ENCODE measurements around the gene JAK2.

The JAK2 gene

GRCh38 chr9:5110867-5111681, 126.0 kb downstream of the JAK2 start:
- no peaks in the 10 kb centered on the region for H3K27me3 ChIP-seq (ENCODE audit: insufficient read depth, insufficient read length)
- no peak overlapping the region for H3K4me3 ChIP-seq (ENCODE audit: insufficient read length, low read depth)
- TF ChIP-seq ZNF274 (IDR thresholded peaks at IDR 0.05; ENCODE audit: low read depth, low read length) (no peak), YY1 (IDR thresholded peaks at IDR 0.05; ENCODE audit: insufficient read depth, insufficient read length) (no peak), SUZ12 (IDR thresholded peaks at IDR 0.05; ENCODE audit: extremely low read depth, insufficient read depth, insufficient read length) (no peak)
- no peaks in the 10 kb centered on the region for H3K4me1 ChIP-seq (ENCODE audit: insufficient read depth, insufficient read length)
- H3K9ac ChIP-seq (ENCODE audit: insufficient read length, low read depth): no peak overlapping the region
- H3K9me3 ChIP-seq (ENCODE audit: insufficient read depth, low read length): no peaks in the 10 kb centered on the region
- H3K36me3 ChIP-seq (ENCODE audit: insufficient read depth, insufficient read length, low read length): peaks cover 27% of the 10 kb centered on the region
- DNase-seq (ENCODE audit: low read depth, low spot score): no peak

GRCh38 chr9:5111696-5112095, 126.6 kb downstream of the JAK2 start:
- Histone ChIP-seq H3K27me3 (ENCODE audit: insufficient read depth, insufficient read length) (no peaks in the 10 kb centered on the region), H3K9ac (ENCODE audit: insufficient read length, low read depth) (no peak overlapping the region), H3K4me1 (ENCODE audit: insufficient read depth, insufficient read length) (no peaks in the 10 kb centered on the region), H3K4me3 (ENCODE audit: insufficient read length, low read depth) (no peak overlapping the region), H3K36me3 (ENCODE audit: insufficient read depth, insufficient read length, low read length) (peaks cover 27% of the 10 kb centered on the region), H3K9me3 (ENCODE audit: insufficient read depth, low read length) (no peaks in the 10 kb centered on the region)
- TF ChIP-seq YY1 (IDR thresholded peaks at IDR 0.05; ENCODE audit: insufficient read depth, insufficient read length) (no peak), ZNF274 (IDR thresholded peaks at IDR 0.05; ENCODE audit: low read depth, low read length) (no peak), SUZ12 (IDR thresholded peaks at IDR 0.05; ENCODE audit: extremely low read depth, insufficient read depth, insufficient read length) (no peak)
- DNase-seq (ENCODE audit: low read depth, low spot score): no peak

- DNase-seq (ENCODE audit: low read depth, low spot score): no peak
- TF ChIP-seq YY1 (IDR thresholded peaks at IDR 0.05; ENCODE audit: insufficient read depth, insufficient read length) (no peak), ZNF274 (IDR thresholded peaks at IDR 0.05; ENCODE audit: low read depth, low read length) (no peak), SUZ12 (IDR thresholded peaks at IDR 0.05; ENCODE audit: extremely low read depth, insufficient read depth, insufficient read length) (no peak)
- Histone ChIP-seq H3K4me1 (ENCODE audit: insufficient read depth, insufficient read length) (no peaks in the 10 kb centered on the region), H3K27me3 (ENCODE audit: insufficient read depth, insufficient read length) (no peaks in the 10 kb centered on the region), H3K36me3 (ENCODE audit: insufficient read depth, insufficient read length, low read length) (peaks cover 27% of the 10 kb centered on the region), H3K9ac (ENCODE audit: insufficient read length, low read depth) (no peak overlapping the region), H3K4me3 (ENCODE audit: insufficient read length, low read depth) (no peak overlapping the region), H3K9me3 (ENCODE audit: insufficient read depth, low read length) (no peaks in the 10 kb centered on the region)
Observed at GRCh38 chr9:5112109-5112592, 127.1 kb downstream of the JAK2 start.

- Histone ChIP-seq H3K27me3 (ENCODE audit: insufficient read depth, insufficient read length) (no peaks in the 10 kb centered on the region), H3K36me3 (ENCODE audit: insufficient read depth, insufficient read length, low read length) (peaks cover 27% of the 10 kb centered on the region), H3K9ac (ENCODE audit: insufficient read length, low read depth) (no peak overlapping the region), H3K9me3 (ENCODE audit: insufficient read depth, low read length) (no peaks in the 10 kb centered on the region), H3K4me3 (ENCODE audit: insufficient read length, low read depth) (no peak overlapping the region), H3K4me1 (ENCODE audit: insufficient read depth, insufficient read length) (no peaks in the 10 kb centered on the region)
- TF ChIP-seq YY1 (IDR thresholded peaks at IDR 0.05; ENCODE audit: insufficient read depth, insufficient read length): no peak
- no peak for TF ChIP-seq ZNF274 (IDR thresholded peaks at IDR 0.05; ENCODE audit: low read depth, low read length)
- no peak for TF ChIP-seq SUZ12 (IDR thresholded peaks at IDR 0.05; ENCODE audit: extremely low read depth, insufficient read depth, insufficient read length)
- DNase-seq (ENCODE audit: low read depth, low spot score): no peak
Observed at GRCh38 chr9:5112646-5113045, 127.6 kb downstream of the JAK2 start.

GRCh38 chr9:5113523-5113922, 128.5 kb downstream of the JAK2 start:
- no peaks in the 10 kb centered on the region for H3K27me3 ChIP-seq (ENCODE audit: insufficient read depth, insufficient read length)
- H3K9me3 ChIP-seq (ENCODE audit: insufficient read depth, low read length): no peaks in the 10 kb centered on the region
- no peak overlapping the region for H3K9ac ChIP-seq (ENCODE audit: insufficient read length, low read depth)
- TF ChIP-seq SUZ12 (IDR thresholded peaks at IDR 0.05; ENCODE audit: extremely low read depth, insufficient read depth, insufficient read length) (no peak), ZNF274 (IDR thresholded peaks at IDR 0.05; ENCODE audit: low read depth, low read length) (no peak), YY1 (IDR thresholded peaks at IDR 0.05; ENCODE audit: insufficient read depth, insufficient read length) (no peak)
- peaks cover 27% of the 10 kb centered on the region for H3K36me3 ChIP-seq (ENCODE audit: insufficient read depth, insufficient read length, low read length)
- DNase-seq (ENCODE audit: low read depth, low spot score): no peak
- H3K4me1 ChIP-seq (ENCODE audit: insufficient read depth, insufficient read length): no peaks in the 10 kb centered on the region
- H3K4me3 ChIP-seq (ENCODE audit: insufficient read length, low read depth): no peak overlapping the region

GRCh38 chr9:5113994-5114748, 129.1 kb downstream of the JAK2 start:
- Histone ChIP-seq H3K27me3 (ENCODE audit: insufficient read depth, insufficient read length) (no peaks in the 10 kb centered on the region), H3K9ac (ENCODE audit: insufficient read length, low read depth) (no peak overlapping the region), H3K36me3 (ENCODE audit: insufficient read depth, insufficient read length, low read length) (peaks cover 27% of the 10 kb centered on the region), H3K4me1 (ENCODE audit: insufficient read depth, insufficient read length) (no peaks in the 10 kb centered on the region), H3K9me3 (ENCODE audit: insufficient read depth, low read length) (no peaks in the 10 kb centered on the region), H3K4me3 (ENCODE audit: insufficient read length, low read depth) (no peak overlapping the region)
- TF ChIP-seq SUZ12 (IDR thresholded peaks at IDR 0.05; ENCODE audit: extremely low read depth, insufficient read depth, insufficient read length): no peak
- no peak for TF ChIP-seq ZNF274 (IDR thresholded peaks at IDR 0.05; ENCODE audit: low read depth, low read length)
- TF ChIP-seq YY1 (IDR thresholded peaks at IDR 0.05; ENCODE audit: insufficient read depth, insufficient read length): no peak
- no peak for DNase-seq (ENCODE audit: low read depth, low spot score)

GRCh38 chr9:5122116-5122515, 137.0 kb downstream of the JAK2 start:
- DNase-seq (ENCODE audit: low read depth, low spot score): no peak
- no peak for TF ChIP-seq SUZ12 (IDR thresholded peaks at IDR 0.05; ENCODE audit: extremely low read depth, insufficient read depth, insufficient read length)
- no peak for TF ChIP-seq YY1 (IDR thresholded peaks at IDR 0.05; ENCODE audit: insufficient read depth, insufficient read length)
- no peak for TF ChIP-seq ZNF274 (IDR thresholded peaks at IDR 0.05; ENCODE audit: low read depth, low read length)
- no peaks in the 10 kb centered on the region for H3K9me3 ChIP-seq (ENCODE audit: insufficient read depth, low read length)
- H3K9ac ChIP-seq (ENCODE audit: insufficient read length, low read depth): no peak overlapping the region
- no peaks in the 10 kb centered on the region for H3K36me3 ChIP-seq (ENCODE audit: insufficient read depth, insufficient read length, low read length)
- no peaks in the 10 kb centered on the region for H3K4me1 ChIP-seq (ENCODE audit: insufficient read depth, insufficient read length)
- no peak overlapping the region for H3K4me3 ChIP-seq (ENCODE audit: insufficient read length, low read depth)
- no peaks in the 10 kb centered on the region for H3K27me3 ChIP-seq (ENCODE audit: insufficient read depth, insufficient read length)
